RWPE1 (cell line): ENCODE data around the gene OR8K5.
"Not testable (repeated sequence)": the region's sequence is repeated elsewhere in the genome, so short reads cannot be mapped to it uniquely, and the experiment has no call there.

Experiments used
- CTCF ChIA-PET: fragments of 350-600 bp; sonication (Branson Sonifier 250); formaldehyde crosslinking; extraction: SDS; loops from one replicate; lab custom pipeline; 2021; lab: Yijun Ruan, JAX
- POLR2A ChIA-PET: fragments of 400-600 bp; formaldehyde crosslinking; extraction: SDS; loops from one replicate; lab custom pipeline; 2020; ENCODE audit warnings: antibody characterized with exemption; ENCODE audit not compliant: low non-redundant PET; lab: Yijun Ruan, JAX
- DNase-seq: peaks from one replicate; pipeline ENCODE4 v3.0.0; 2012; ENCODE audit warnings: low spot score
- H3K27ac ChIP-seq: fragments of 450-650 bp; 2 replicates; pipeline ENCODE4 v1.5.1; 2017
- TF ChIP-seq, protein P1 (sequence below): fragments of 450-650 bp; conservative IDR thresholded peaks from 2 replicates; pipeline ENCODE4 v1.5.1; 2017; ENCODE audit warnings: low read depth, mild to moderate bottlenecking

The OR8K5 gene

DNA sequence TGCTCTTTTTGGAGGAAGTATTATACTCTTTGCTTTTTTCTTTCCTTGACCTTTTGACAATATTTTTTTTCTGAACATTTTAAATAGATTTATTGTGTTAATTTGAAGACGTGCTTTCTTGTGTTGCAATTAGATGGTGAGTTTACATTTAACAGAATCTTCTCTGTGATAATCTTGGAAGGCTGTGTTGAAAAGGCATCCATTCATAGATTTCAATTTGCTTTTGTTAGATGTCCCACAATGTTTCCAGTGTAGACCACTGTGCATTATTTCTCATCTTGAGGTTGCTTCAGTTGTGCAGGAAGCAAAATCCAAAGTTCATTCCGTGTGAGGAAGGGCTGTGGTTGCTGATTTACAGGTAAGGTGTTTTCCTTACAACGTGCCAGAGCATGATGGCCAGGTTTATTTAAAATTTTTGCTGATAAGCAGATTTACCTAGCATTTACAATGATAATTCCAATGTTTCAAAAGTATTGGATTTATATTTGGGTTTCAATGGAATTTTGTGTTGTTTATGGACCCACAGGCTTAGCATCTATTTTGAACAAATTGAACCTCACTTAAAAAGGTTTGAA is 12.2 kb upstream of the OR8K5 start:
- CTCF ChIA-PET = no interaction called here
- POLR2A ChIA-PET = no interaction called here
- H3K27ac ChIP-seq = no peak overlapping the region
- TF ChIP-seq, protein P1, sequence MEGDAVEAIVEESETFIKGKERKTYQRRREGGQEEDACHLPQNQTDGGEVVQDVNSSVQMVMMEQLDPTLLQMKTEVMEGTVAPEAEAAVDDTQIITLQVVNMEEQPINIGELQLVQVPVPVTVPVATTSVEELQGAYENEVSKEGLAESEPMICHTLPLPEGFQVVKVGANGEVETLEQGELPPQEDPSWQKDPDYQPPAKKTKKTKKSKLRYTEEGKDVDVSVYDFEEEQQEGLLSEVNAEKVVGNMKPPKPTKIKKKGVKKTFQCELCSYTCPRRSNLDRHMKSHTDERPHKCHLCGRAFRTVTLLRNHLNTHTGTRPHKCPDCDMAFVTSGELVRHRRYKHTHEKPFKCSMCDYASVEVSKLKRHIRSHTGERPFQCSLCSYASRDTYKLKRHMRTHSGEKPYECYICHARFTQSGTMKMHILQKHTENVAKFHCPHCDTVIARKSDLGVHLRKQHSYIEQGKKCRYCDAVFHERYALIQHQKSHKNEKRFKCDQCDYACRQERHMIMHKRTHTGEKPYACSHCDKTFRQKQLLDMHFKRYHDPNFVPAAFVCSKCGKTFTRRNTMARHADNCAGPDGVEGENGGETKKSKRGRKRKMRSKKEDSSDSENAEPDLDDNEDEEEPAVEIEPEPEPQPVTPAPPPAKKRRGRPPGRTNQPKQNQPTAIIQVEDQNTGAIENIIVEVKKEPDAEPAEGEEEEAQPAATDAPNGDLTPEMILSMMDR = no peak
- no peak for DNase-seq

GRCh38 chr11:56163804-56164203 is 3.7 kb upstream of the OR8K5 start:
- TF ChIP-seq, protein P1 = no peak
- no peak for DNase-seq
- H3K27ac ChIP-seq = no peak overlapping the region
- POLR2A ChIA-PET = no interaction called here
- CTCF ChIA-PET = no interaction called here

GRCh38 chr11:56152333-56152732 is 7.8 kb downstream of the OR8K5 start:
- TF ChIP-seq, protein P1 = no peak
- CTCF ChIA-PET = no interaction called here
- no peak overlapping the region for H3K27ac ChIP-seq
- POLR2A ChIA-PET = no interaction called here
- DNase-seq = no peak

GRCh38 chr11:56151376-56151775 is 8.7 kb downstream of the OR8K5 start:
- ChIA-PET POLR2A (no interaction called here), CTCF (no interaction called here)

DNA sequence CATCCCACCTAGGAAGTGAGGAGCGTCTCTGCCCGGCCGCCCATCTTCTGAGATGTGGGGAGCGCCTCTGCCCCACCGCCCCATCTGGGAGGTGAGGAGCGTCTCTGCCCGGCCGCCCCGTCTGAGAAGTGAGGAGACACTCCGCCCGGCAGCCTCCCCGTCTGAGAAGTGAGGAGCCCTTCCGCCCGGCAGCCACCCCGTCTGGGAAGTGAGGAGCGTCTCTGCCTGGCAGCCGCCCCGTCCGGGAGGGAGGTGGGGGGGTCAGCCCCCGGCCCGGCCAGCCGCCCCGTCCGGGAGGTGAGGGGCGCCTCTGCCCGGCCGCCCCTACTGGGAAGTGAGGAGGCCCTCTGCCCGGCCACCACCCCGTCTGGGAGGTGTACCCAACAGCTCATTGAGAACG is 16.4 kb downstream of the OR8K5 start:
- DNase-seq, H3K27ac ChIP-seq, CTCF ChIA-PET, POLR2A ChIA-PET: not testable (repeated sequence)

More at GRCh38 chr11:56151376-56151775, 8.7 kb downstream of the OR8K5 start:
- no peak for DNase-seq
- TF ChIP-seq, protein P1 = no peak
- H3K27ac ChIP-seq = no peak overlapping the region

DNA sequence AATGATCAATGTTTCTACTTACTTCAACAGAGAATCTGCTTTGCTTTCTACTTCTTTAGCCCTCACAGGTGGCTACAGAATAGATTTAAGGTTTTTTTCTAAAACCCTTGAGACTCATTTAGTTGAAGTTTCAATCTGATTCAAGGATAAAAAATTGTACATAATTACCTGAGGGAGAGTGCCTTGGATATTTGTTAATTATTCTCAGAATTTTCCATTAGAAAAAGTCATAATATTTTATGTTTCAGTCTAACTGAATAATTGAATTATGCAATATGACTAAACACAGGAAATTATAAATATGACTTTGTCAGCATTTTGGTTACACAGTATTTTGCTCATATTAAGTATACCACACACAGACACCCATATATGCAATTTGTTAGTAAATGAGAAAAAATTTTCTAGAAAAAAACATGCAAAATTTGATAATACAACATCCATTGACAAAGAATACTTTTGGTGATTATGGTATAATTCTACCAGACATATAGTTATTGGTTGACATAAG is 19.9 kb downstream of the OR8K5 start, which contains the start of gene OR8J3:
OR8J3 (minus strand) TSS at position 51 of the 511 bp plus-strand sequence. CDS start 2,483 bp downstream, outside the sequence.
- no peak within 1 kb of the TSS for H3K27ac ChIP-seq
- ChIA-PET POLR2A (no interaction called here), CTCF (no interaction called here)
- DNase-seq = no peak
- TF ChIP-seq, protein P1 = no peak

GRCh38 chr11:56122073-56122472 is 38.0 kb downstream of the OR8K5 start, which contains the start of gene OR8H3:
Gene OR8H3 (plus strand): TSS chr11:56122373. CDS start chr11:56122373, 0 bp downstream.
- ChIA-PET POLR2A (no interaction called here), CTCF (no interaction called here)
- no peak within 1 kb of the TSS for H3K27ac ChIP-seq
- DNase-seq = no peak
- TF ChIP-seq, protein P1 = no peak
